Gastroesophageal sphincter (tissue), 3 donors: Measurements from ENCODE around the gene KIRREL1.

ENCODE experiments used
- CTCF ChIP-seq, 4 experiments: fragments of 200-600 bp in 2 of 4; fragments of 450-650 bp in 2 of 4; sonication (generic) in 1 of 4; IDR thresholded peaks; one replicate each; pipeline ENCODE4 v1.5.1; 2017 to 2019; ENCODE audit warnings: antibody characterized with exemption in 4 of 4, mild to moderate bottlenecking in 2 of 4, moderate library complexity in 2 of 4
- EP300 ChIP-seq: sonication (generic); formaldehyde crosslinking; IDR thresholded peaks from one replicate; pipeline ENCODE4 v1.6.1; 2017; ENCODE audit warnings: antibody characterized with exemption, mild to moderate bottlenecking
- POLR2A ChIP-seq, 2 donors: fragments of 450-650 bp; IDR thresholded peaks; one replicate each; pipeline ENCODE4 v1.6.1; 2017; ENCODE audit warnings: antibody characterized with exemption in 2 of 2, mild to moderate bottlenecking in 2 of 2, moderate library complexity in 1 of 2
- POLR2AphosphoS5 ChIP-seq: sonication (generic); formaldehyde crosslinking; IDR thresholded peaks from one replicate; pipeline ENCODE4 v1.6.1; 2017; ENCODE audit warnings: antibody characterized with exemption

DNA sequence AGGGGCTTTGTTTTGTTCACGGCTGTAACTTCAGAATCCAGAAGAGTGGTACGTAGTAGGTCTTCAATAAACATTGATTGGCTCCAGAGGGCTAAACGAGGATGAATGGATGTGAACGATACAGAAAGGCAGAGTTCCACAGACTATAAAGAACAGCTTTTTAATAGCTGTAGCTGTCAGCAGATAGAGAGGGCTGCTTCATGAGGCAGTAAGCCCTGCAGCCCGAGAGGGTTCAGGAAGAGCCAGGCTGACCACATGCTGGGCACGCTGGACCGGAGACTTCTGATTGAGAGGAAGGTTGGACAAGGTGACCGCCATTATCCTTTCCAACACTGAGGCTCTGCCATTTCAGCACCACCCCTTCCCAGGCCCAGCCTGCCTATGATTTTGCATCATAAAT lies 45.3 kb downstream of the KIRREL1 start:
- TF ChIP-seq CTCF (IDR thresholded peaks at IDR 0.05) (no peak), EP300 (no peak), POLR2A (IDR thresholded peaks at IDR 0.05) (no peak), POLR2AphosphoS5 (no peak)
